HG02798 (cell line): ENCODE results near the gene NID2.

Experiments used
- ATAC-seq: cut with Tn5 transposase; IDR thresholded peaks from one replicate; pipeline ENCODE4 v1.9.1; 2021; ENCODE audit warnings: mild to moderate bottlenecking; ENCODE audit not compliant: unreplicated experiment, poor library complexity

The NID2 gene

GRCh38 chr14:51969852-51970540 lies 98.9 kb downstream of the NID2 start:
- ATAC-seq = no peak

DNA sequence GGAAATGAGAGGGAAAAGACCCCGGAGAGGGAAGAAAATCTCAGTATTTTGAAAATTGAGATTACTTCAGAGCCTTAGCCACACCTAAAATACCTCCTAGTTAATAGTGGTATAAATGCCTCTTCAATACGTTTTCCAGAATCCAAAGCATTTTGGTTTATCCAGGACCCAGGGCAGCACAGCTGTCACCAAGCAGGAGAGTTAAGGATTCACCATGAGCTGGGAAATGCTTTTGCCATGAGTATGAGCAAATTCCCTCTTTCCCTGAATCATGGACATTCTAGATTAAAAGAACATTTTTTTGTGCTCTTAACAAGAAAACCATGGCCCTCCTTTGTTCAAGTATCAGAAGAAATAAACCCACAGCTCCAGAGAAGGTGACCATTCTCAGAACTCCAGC lies 101.3 kb downstream of the NID2 start:
- ATAC-seq = no peak

DNA sequence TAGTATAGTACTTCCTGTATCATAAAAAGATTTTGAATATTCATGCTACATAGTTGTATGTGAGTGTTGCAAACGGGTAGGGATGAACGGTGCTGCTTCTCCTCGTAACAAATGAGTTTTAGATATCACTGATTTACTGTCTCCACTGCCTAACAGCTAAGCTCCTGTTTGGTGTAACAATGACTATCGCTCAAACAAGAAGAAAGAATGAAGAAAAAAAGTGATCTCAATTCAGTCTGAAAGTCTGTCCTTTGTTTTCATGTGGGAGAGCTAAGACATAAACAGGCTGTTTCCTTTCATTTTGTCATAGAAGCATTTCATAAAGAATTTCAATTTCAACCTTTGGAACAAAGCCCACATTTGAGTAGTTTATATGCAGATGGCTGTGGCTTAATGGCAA lies 105.6 kb downstream of the NID2 start:
- no peak for ATAC-seq

- ATAC-seq = no peak
Measured at GRCh38 chr14:51962711-51963110, 106.1 kb downstream of the NID2 start.

- ATAC-seq = no peak
Measured at GRCh38 chr14:51960866-51961265, 108.0 kb downstream of the NID2 start.

DNA sequence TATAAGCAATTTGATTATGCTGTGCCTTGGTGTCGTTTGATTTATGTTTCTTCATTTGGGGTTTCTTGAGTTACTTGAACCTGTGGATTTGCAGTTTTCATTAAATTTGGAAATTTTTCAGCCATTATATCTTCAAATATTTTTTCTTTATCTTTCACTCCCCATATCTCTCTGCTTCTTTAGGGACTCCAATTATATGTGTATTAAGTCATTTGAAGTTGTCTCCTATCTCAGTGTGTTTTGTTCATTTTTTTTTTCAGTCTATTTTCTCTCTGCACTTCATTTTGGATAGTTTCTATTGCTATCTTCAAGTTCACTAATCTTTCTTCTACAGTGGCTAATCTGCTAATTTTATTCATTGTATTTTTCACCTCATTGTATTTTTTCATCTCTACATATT lies 108.9 kb downstream of the NID2 start:
- ATAC-seq = no peak

- no peak for ATAC-seq
Measured at GRCh38 chr14:51957950-51958349, 110.9 kb downstream of the NID2 start.
